Activated CD4-positive, alpha-beta memory T cell treated with anti-CD3 and anti-CD28 coated beads for 36 hours (primary cell): ENCODE data around the gene SPDYC. TPM values are rescaled to one million over a fixed set of nuclear protein-coding genes. Genes with fewer than 3 reads are reported as not detected.

Source experiments
- CTCF ChIA-PET: fragments of 350-600 bp; sonication (Branson Sonifier 250); formaldehyde crosslinking; loops from one replicate; lab custom pipeline; 2021; ENCODE audit warnings: antibody characterized with exemption, inconsistent platforms; lab: Charles Lee
- POLR2A ChIA-PET: fragments of 350-600 bp; sonication (Branson Sonifier 250); formaldehyde crosslinking; loops from one replicate; lab custom pipeline; 2021; ENCODE audit warnings: antibody characterized with exemption; lab: Charles Lee
- DNase-seq: peaks from one replicate; pipeline ENCODE4 v3.0.0-alpha.2; 2020
- H3K27ac Mint-ChIP-seq: one replicate; pipeline ENCODE4 v1.8.0; 2021; ENCODE audit warnings: mixed read lengths
- H3K27me3 Mint-ChIP-seq: one replicate; pipeline ENCODE4 v1.8.0; 2021; ENCODE audit warnings: mixed read lengths
- H3K36me3 Mint-ChIP-seq: one replicate; pipeline ENCODE4 v1.8.0; 2021; ENCODE audit warnings: mixed read lengths
- H3K4me1 Mint-ChIP-seq: one replicate; pipeline ENCODE4 v1.8.0; 2021; ENCODE audit warnings: low read depth, mixed read lengths
- H3K4me3 Mint-ChIP-seq: one replicate; pipeline ENCODE4 v1.8.0; 2021; ENCODE audit warnings: mild to moderate bottlenecking, mixed read lengths
- H3K9me3 Mint-ChIP-seq: one replicate; pipeline ENCODE4 v1.8.0; 2021; ENCODE audit warnings: mixed read lengths
- intact Hi-C: fragments of 100-400 bp; cut with micrococcal nuclease; formaldehyde crosslinking; loops from one replicate; pipeline ENCODE4 v1.15.1; 2023
- microRNA-seq: library from miRNA; unstranded; fragments of <30 nt; microRNA quantifications from one replicate; pipeline ENCODE4 v1.2.0, GENCODE V29; 2022; ENCODE audit warnings: borderline number of aligned reads, borderline microRNAs expressed, borderline replicate concordance
- total RNA-seq, 2 experiments: library from RNA; stranded (reverse); gene quantifications; one replicate each; pipeline ENCODE4 v1.2.3, GENCODE V29; 2021

The SPDYC gene
- total RNA-seq, 2 experiments from 2014 or later: not detected

DNA sequence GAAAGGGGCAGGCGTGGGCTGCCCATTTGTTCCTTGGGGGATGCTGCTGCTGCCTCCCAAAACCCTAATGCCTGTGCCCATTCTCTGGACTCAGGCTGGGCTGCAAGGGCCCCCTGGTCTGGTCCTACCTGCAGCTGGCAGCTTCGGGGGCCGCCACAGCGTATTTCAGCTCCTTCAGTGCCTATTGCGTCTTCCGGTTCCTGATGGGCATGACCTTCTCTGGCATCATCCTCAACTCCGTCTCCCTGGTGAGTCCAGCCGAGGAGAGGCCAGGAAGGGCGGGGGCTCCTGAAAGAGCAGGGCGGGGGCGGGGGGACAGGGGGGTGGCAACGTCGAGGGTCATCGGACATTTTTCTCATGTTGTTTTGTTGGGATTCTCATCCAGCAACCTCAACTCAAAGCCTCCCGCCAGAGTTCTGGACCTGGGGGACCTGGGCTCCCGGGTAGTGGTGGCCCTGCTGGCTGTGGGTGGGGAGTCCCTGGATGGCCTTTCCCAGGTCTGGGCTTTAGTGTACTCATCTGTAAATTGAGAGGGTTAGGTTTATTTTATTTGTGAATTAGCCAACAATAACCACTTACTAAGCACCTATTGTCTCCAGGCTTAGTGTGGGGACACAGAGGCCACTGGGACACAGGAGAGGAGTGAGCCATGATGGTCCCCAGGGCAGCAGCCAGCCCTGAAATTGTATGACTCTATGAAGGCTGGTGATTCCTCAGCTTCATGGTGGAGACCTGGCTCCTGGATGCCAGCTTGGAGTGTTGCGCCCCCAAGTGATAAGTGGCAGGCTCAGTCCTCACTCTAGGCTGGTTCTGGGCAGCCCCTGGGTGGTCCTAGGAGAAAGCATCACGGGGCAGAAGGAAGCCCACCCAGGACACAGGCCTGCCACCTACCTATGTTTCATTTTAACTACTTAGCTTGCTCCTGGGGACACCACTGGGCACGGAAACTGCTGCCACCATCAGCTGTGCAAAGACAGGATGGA is 47.7 kb downstream of the SPDYC start:
- Mint-ChIP-seq H3K36me3 (peaks cover 3% of the 10 kb centered on the region), H3K27ac (no peak overlapping the region), H3K27me3 (peaks cover 3% of the 10 kb centered on the region), H3K4me3 (no peak overlapping the region), H3K4me1 (peaks cover 22% of the 10 kb centered on the region), H3K9me3 (peaks cover 4% of the 10 kb centered on the region)
- ChIA-PET CTCF (interaction anchor here (0.5 to 11.6 kb wide), 3 partner anchors 98 to 122 kb away, joined by 3 to 155 read pairs (median 6); partner anchors contain the start of gene CDC42EP2), POLR2A (no interaction called here)
- intact Hi-C loops: no loop called here
- no peak for DNase-seq

DNA sequence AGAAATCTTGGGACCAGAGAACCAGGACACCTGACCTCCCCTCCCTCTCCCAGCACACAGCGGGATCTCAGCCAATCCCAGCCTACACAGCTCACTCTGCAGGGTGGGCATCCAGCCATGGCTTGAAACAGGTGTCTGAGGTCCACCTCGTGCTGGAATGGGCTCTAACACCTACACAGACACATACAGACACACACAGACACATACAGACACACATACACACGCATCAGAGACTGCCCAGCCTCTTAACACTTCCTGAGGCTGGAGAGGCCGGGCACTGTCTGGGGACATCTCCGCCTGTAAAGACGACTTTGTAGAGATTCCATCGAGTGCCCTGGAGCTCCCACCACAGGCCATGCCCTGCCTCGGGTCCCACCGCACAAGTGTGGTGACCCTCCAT is 48.4 kb downstream of the SPDYC start:
- ChIA-PET CTCF (interaction anchor here (1.4 to 11.6 kb wide), 3 partner anchors 32 to 111 kb away, joined by 5 to 155 read pairs (median 6); partner anchors contain the start of gene CDC42EP2), POLR2A (no interaction called here)
- Mint-ChIP-seq H3K27me3 (peaks cover 4% of the 10 kb centered on the region), H3K36me3 (peaks cover 3% of the 10 kb centered on the region), H3K9me3 (peaks cover 4% of the 10 kb centered on the region), H3K27ac (no peak overlapping the region), H3K4me1 (peaks cover 18% of the 10 kb centered on the region), H3K4me3 (no peak overlapping the region)
- intact Hi-C loops: no loop called here
- no peak for DNase-seq

DNA sequence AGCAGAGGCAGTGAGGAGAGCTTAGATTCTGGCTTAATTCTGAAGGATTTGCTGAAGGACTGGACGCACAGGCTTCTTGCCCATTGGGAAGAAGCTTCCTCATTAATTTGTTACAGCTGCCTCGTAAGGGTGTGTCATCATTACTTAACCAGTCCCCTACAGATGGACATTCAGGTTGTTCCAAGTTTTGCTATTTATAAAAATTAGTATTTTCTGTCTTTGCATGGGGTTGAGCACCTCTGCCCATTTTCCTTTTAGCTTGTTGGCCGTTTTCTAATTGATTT is 49.8 kb downstream of the SPDYC start:
- DNase-seq: no peak
- CTCF ChIA-PET: interaction anchor here (0.9 to 11.6 kb wide), 4 partner anchors 15 to 110 kb away, joined by 3 to 155 read pairs (median 6); partner anchors contain the start of gene CDC42EP2
- intact Hi-C loops: no loop called here
- POLR2A ChIA-PET: no interaction called here
- Mint-ChIP-seq H3K4me1 (peaks cover 13% of the 10 kb centered on the region), H3K27me3 (peaks cover 8% of the 10 kb centered on the region), H3K9me3 (peaks cover 4% of the 10 kb centered on the region), H3K27ac (no peak overlapping the region), H3K4me3 (no peak overlapping the region), H3K36me3 (peaks cover 3% of the 10 kb centered on the region)

DNA sequence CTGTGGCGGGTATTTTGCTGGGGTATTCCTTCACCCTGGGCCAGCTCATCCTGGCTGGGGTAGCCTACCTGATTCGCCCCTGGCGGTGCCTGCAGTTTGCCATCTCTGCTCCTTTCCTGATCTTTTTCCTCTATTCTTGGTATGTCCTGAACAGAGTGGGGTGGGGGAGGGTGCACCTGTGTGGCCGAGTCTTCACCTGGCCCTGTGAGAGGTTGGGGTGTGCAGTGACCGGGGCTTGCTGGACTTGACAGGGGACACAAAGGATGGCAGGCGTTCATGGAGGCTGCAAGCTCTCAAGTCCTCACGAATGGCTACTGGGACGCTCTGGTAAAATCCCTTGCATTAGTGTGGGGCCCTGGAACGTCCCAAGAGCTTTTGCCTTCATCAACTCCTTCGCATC is 51.0 kb downstream of the SPDYC start:
- no peak for DNase-seq
- peaks cover 14% of the 10 kb centered on the region for H3K4me1 Mint-ChIP-seq
- intact Hi-C loops: no loop called here
- ChIA-PET CTCF (interaction anchor here (1.7 to 11.6 kb wide), 2 partner anchors 95 to 109 kb away, joined by 7 to 155 read pairs; partner anchors contain the start of gene CDC42EP2), POLR2A (no interaction called here)
- H3K9me3 Mint-ChIP-seq: no peaks in the 10 kb centered on the region
- H3K4me3 Mint-ChIP-seq: no peak overlapping the region
- peaks cover 10% of the 10 kb centered on the region for H3K27me3 Mint-ChIP-seq
- no peak overlapping the region for H3K27ac Mint-ChIP-seq
- H3K36me3 Mint-ChIP-seq: no peaks in the 10 kb centered on the region

Small RNA genes within 50 kb of the gene (microRNA-seq; reads per million reads assigned to microRNA genes)
- not detected for gene MIR6751

Other genes starting within 250 kb of the SPDYC start
- gene PPP2R5B, start 245.5 kb upstream of the SPDYC start, total RNA-seq: 10 to 100 TPM in 1 of 2 experiments, 1 to 10 TPM in 1; 9.7 to 11.9 TPM
- gene GPHA2, start 234.3 kb upstream of the SPDYC start, total RNA-seq: under 1 TPM in 1 of 2 experiments, not detected in 1; 0.46 TPM
- under 1 TPM; 0.21 to 0.82 TPM for gene MAJIN, start 198.1 kb upstream of the SPDYC start, total RNA-seq
- under 1 TPM in 1 of 2 experiments, not detected in 1; 0.22 TPM for gene BATF2, start 173.3 kb upstream of the SPDYC start, total RNA-seq
- gene ARL2, start 156.1 kb upstream of the SPDYC start, total RNA-seq: 100 to 1,000 TPM; 104 to 109 TPM
- 10 to 100 TPM; 15.4 to 15.9 TPM for gene SNX15, start 142.8 kb upstream of the SPDYC start, total RNA-seq
- gene SAC3D1, start 129.0 kb upstream of the SPDYC start, total RNA-seq: 10 to 100 TPM; 14.2 to 14.7 TPM
- 10 to 100 TPM; 13.8 to 15.2 TPM for gene NAALADL1, start 111.7 kb upstream of the SPDYC start, total RNA-seq
- gene CDCA5, start 86.2 kb upstream of the SPDYC start, total RNA-seq: 100 to 1,000 TPM; 111 to 112 TPM
- gene ZFPL1, start 86.0 kb upstream of the SPDYC start, total RNA-seq: 10 to 100 TPM; 28.3 to 31.3 TPM
- gene VPS51, start 74.0 kb upstream of the SPDYC start, total RNA-seq: 10 to 100 TPM; 97.1 to 99.2 TPM
- 10 to 100 TPM; 19.2 to 21.0 TPM for gene TM7SF2, start 58.4 kb upstream of the SPDYC start, total RNA-seq
- gene ZNHIT2, start 52.5 kb upstream of the SPDYC start, total RNA-seq: 1 to 10 TPM; 9.3 to 9.7 TPM
- gene FAU, start 48.1 kb upstream of the SPDYC start, total RNA-seq: 1,000 to 10,000 TPM; 1,138 to 1,149 TPM
- gene MRPL49, start 47.9 kb upstream of the SPDYC start, total RNA-seq: 10 to 100 TPM; 48.5 to 52.5 TPM
- 10 to 100 TPM; 24.5 to 26.2 TPM for gene SYVN1, start 35.7 kb upstream of the SPDYC start, total RNA-seq
- gene CAPN1, start 11.7 kb downstream of the SPDYC start, total RNA-seq: 100 to 1,000 TPM; 111 to 116 TPM
- 10 to 100 TPM; 62.9 to 66.9 TPM for gene POLA2, start 91.7 kb downstream of the SPDYC start, total RNA-seq
- gene CDC42EP2, start 144.6 kb downstream of the SPDYC start, total RNA-seq: under 1 TPM in 1 of 2 experiments, not detected in 1; 0.26 TPM
- gene DPF2, start 163.6 kb downstream of the SPDYC start, total RNA-seq: 10 to 100 TPM; 68.7 to 71.6 TPM
- under 1 TPM; 0.73 to 1.00 TPM for gene TIGD3, start 184.5 kb downstream of the SPDYC start, total RNA-seq
- 10 to 100 TPM; 14.4 to 16.1 TPM for gene SLC25A45, start 212.4 kb downstream of the SPDYC start, total RNA-seq
- 10 to 100 TPM; 34.7 to 37.9 TPM for gene FRMD8, start 216.4 kb downstream of the SPDYC start, total RNA-seq